ENCODE data around the gene ECD. TPM values are rescaled to one million over a fixed set of nuclear protein-coding genes. Genes with fewer than 3 reads are reported as not detected.
"Not testable (repeated sequence)": the region's sequence is repeated elsewhere in the genome, so short reads cannot be mapped to it uniquely, and the experiment has no call there.

The ECD gene
- total RNA-seq, 1 donor from 2014 or later: 27.8 TPM

DNA sequence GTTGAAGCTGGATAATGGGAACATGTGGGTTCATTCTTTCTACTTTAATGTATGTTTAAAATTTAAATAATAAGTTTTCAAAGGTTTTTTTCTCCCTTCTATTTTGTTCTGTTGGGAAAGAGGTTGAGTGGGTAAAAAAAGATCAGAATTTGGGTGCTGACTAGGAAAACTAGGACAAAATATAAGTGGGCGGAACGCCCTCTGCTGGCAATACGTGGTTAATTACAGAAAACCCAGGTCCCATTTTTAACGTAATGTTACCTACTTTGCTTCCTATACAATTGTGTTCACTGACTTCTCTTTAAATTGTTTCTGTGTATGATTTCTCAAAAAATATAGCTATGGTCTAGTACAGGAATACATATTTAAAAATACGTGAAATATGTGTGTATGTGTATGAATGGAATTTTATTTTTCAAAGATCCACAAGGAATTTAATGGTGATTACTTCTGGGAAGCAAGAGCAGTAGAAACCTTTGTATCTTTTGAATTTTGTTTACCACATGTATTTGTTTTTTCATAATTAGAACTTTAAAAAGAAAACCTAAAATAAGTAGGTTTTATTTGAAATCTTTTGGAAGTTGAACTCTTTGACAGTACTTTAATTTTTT is 8.7 kb downstream of the ECD start:
- no peak overlapping the region for H3K27ac ChIP-seq
- no peaks in the 10 kb centered on the region for H3K27me3 ChIP-seq
- peaks cover 71% of the 10 kb centered on the region for H3K36me3 ChIP-seq
- H3K4me1 ChIP-seq: peaks cover 4% of the 10 kb centered on the region
- DNase-seq: no peak
- intact Hi-C loops (cut with DNase I): no loop called here
- TF ChIP-seq, protein P1, sequence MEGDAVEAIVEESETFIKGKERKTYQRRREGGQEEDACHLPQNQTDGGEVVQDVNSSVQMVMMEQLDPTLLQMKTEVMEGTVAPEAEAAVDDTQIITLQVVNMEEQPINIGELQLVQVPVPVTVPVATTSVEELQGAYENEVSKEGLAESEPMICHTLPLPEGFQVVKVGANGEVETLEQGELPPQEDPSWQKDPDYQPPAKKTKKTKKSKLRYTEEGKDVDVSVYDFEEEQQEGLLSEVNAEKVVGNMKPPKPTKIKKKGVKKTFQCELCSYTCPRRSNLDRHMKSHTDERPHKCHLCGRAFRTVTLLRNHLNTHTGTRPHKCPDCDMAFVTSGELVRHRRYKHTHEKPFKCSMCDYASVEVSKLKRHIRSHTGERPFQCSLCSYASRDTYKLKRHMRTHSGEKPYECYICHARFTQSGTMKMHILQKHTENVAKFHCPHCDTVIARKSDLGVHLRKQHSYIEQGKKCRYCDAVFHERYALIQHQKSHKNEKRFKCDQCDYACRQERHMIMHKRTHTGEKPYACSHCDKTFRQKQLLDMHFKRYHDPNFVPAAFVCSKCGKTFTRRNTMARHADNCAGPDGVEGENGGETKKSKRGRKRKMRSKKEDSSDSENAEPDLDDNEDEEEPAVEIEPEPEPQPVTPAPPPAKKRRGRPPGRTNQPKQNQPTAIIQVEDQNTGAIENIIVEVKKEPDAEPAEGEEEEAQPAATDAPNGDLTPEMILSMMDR (IDR thresholded peaks at IDR 0.05): peak; percentile 80
- no peaks in the 10 kb centered on the region for H3K9me3 ChIP-seq
- peak; percentile 67 for ATAC-seq
- no peak overlapping the region for H3K4me3 ChIP-seq

DNA sequence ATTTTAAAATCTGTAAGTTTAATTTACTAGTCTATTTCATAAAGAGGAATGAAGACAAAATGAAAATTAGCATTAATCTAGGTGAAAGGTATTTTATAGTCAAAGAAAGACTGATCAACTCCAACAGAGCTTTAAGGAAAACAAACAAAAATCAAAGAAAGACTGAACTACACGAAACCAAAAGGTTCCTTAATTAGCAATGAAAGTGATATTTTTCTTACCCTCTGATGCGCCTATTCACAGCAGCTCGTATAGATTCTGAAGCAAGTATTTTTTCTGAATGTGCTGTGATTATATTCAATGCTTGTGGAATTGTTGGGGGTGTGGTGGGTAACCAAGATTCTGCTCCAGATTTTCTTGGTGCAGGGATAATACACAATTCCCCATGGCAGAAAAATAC is 11.8 kb downstream of the ECD start:
- no peak overlapping the region for H3K27ac ChIP-seq
- no peak overlapping the region for H3K4me3 ChIP-seq
- H3K9me3 ChIP-seq: no peaks in the 10 kb centered on the region
- intact Hi-C loops (cut with DNase I): no loop called here
- H3K27me3 ChIP-seq: no peaks in the 10 kb centered on the region
- TF ChIP-seq, protein P1 (IDR thresholded peaks at IDR 0.05): no peak
- DNase-seq: no peak
- no peak for ATAC-seq
- no peaks in the 10 kb centered on the region for H3K4me1 ChIP-seq
- peaks cover 74% of the 10 kb centered on the region for H3K36me3 ChIP-seq

GRCh38 chr10:73152009-73152408 is 15.8 kb downstream of the ECD start:
- TF ChIP-seq, protein P1 (IDR thresholded peaks at IDR 0.05): no peak
- no peaks in the 10 kb centered on the region for H3K27me3 ChIP-seq
- H3K9me3 ChIP-seq: no peaks in the 10 kb centered on the region
- no peak overlapping the region for H3K4me3 ChIP-seq
- intact Hi-C loops (cut with DNase I): no loop called here
- no peak overlapping the region for H3K27ac ChIP-seq
- H3K36me3 ChIP-seq: peaks cover 85% of the 10 kb centered on the region
- DNase-seq (no peak), ATAC-seq (no peak)
- no peaks in the 10 kb centered on the region for H3K4me1 ChIP-seq

DNA sequence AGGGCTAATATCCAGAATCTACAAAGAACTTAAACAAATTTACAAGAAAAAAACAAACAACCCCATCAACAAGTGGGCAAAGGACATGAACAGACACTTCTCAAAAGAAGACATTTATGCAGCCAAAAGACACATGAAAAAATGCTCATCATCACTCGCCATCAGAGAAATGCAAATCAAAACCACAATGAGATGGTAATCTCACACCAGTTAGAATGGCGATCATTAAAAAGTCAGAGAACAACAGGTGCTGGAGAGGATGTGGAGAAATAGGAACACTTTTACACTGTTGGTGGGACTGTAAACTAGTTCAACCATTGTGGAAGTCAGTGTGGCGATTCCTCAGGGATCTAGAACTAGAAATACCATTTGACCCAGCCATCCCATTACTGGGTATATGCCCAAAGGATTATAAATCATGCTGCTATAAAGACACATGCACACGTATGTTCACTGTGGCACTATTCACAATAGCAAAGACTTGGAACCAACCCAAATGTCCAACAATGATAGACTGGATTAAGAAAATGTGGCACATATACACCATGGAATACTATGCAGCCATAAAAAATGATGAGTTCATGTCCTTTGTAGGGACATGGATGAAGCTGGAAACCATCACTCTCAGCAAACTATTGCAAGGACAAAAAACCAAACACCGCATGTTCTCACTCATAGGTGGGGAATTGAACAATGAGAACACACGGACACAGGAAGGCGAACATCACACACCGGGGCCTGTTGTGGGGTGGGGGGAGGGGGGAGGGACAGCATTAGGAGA is 17.0 kb downstream of the ECD start:
- H3K36me3 ChIP-seq: peaks cover 85% of the 10 kb centered on the region
- H3K4me1 ChIP-seq; intact Hi-C loops (cut with DNase I): not testable (repeated sequence)

DNA sequence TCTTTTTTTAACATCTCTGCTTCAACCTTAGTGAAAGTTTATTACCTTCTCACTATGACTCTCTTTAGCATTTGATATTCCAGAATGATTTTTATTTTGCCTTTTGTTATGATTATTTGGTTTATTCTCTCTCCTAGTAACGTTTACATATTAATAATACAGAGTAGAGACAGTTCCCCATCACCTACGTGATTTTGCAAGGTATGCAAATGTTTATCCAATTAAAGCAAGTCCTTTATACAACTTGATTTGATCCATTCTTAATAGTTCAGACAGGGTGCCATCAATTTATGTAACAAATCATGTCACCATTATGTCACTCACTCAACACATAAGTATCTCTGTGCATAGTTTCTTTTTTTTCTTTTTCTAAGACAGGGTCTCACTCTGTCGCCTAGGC is 26.2 kb downstream of the ECD start:
- ATAC-seq (no peak), DNase-seq (no peak)
- Histone ChIP-seq H3K4me1 (no peaks in the 10 kb centered on the region), H3K9me3 (no peaks in the 10 kb centered on the region), H3K4me3 (no peak overlapping the region), H3K27me3 (no peaks in the 10 kb centered on the region), H3K36me3 (peaks cover 100% of the 10 kb centered on the region), H3K27ac (no peak overlapping the region)
- intact Hi-C loops (cut with DNase I): no loop called here
- TF ChIP-seq, protein P1 (IDR thresholded peaks at IDR 0.05): no peak

More for the DNA sequence above, 17.0 kb downstream of the ECD start:
- H3K4me3 ChIP-seq, H3K27me3 ChIP-seq, H3K27ac ChIP-seq, H3K9me3 ChIP-seq, DNase-seq, ATAC-seq: not testable (repeated sequence)

DNA sequence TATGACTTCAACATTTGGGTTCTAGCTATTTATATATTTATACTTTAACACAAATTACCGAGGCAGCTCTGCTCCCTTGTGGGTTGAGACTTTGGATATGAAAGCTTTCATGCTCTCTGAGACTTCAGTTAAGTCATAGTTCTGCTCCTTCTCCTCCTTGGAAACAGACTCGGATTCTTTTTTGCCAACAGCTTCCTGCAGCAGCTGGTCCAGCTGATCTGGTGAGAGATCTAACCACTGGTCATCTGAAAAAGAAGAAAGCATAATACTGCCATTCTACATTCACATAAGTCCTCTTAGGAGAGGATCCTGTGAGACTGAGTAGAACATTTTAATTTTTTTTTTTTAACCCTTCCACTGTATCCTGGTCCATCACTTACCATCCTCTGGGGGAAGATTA is 28.6 kb downstream of the ECD start:
- Histone ChIP-seq H3K27me3 (no peaks in the 10 kb centered on the region), H3K36me3 (peaks cover 100% of the 10 kb centered on the region), H3K4me1 (no peaks in the 10 kb centered on the region), H3K4me3 (no peak overlapping the region), H3K27ac (no peak overlapping the region), H3K9me3 (no peaks in the 10 kb centered on the region)
- TF ChIP-seq, protein P1 (IDR thresholded peaks at IDR 0.05): no peak
- DNase-seq (no peak), ATAC-seq (no peak)
- intact Hi-C loops (cut with DNase I): no loop called here

All from upper lobe of right lung (tissue), 1 donor.